Renal cortical epithelial cell (primary cell): ENCODE results near the gene TMEM243. TPM values are rescaled to one million over a fixed set of nuclear protein-coding genes. Genes with fewer than 3 reads are reported as not detected.
A peak's percentile ranks its signal among the peaks of the same experiment; 100 is the strongest.

Experiments used
- DNase-seq: peaks from one replicate; pipeline ENCODE4 v3.0.0-alpha.2; 2011; ENCODE audit warnings: low read depth
- total RNA-seq: library from RNA; depleted of rRNA; stranded (reverse); fragments of >200 nt; gene quantifications from 2 replicates; pipeline ENCODE4 v1.2.3, GENCODE V29; 2014

TMEM243 gene
- total RNA-seq, 1 donor from 2014 or later: 54.5 TPM

- no peak for DNase-seq
Observed at GRCh38 chr7:87156709-87157108, 62.8 kb downstream of the TMEM243 start.

DNA sequence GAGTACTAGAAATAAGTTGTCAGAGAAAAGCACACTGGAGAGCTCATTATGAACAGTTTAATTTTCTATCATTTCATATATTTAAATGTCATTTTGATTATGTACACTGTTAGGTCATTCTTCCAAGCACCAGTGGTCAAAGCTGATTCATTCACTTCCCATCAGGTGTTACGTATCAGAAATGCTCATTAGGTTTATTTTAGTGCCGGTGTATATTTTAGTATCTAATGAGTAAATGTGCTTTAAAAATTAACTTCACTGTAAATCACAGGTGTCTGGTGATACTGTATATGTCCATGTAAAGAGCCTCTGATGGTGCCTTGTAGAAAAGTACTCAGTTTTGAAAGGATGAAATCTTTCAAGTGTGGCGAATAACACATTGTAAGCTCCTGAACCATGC is 63.7 kb downstream of the TMEM243 start:
- peak; percentile 40 for DNase-seq

DNA sequence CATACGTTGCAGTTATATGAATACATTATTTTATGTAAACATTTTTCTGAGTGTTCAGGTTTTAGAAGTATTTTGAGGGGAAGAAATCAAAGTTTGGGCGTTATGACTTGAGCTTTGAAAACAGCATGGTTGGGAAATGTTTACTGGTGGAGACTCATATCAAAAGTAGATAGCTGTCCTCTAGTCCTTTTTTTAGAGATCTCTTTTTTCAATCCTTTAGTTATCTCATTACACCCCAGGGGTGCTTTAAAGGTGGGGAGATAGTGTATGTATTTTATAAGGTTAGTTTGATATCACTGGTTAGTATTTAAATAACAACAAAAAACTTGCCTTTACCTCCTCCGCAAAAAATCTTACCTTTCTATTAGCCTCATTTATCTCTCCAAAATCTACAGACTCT is 65.0 kb downstream of the TMEM243 start:
- DNase-seq: no peak

GRCh38 chr7:87154166-87154565 is 65.4 kb downstream of the TMEM243 start:
- DNase-seq: no peak

DNA sequence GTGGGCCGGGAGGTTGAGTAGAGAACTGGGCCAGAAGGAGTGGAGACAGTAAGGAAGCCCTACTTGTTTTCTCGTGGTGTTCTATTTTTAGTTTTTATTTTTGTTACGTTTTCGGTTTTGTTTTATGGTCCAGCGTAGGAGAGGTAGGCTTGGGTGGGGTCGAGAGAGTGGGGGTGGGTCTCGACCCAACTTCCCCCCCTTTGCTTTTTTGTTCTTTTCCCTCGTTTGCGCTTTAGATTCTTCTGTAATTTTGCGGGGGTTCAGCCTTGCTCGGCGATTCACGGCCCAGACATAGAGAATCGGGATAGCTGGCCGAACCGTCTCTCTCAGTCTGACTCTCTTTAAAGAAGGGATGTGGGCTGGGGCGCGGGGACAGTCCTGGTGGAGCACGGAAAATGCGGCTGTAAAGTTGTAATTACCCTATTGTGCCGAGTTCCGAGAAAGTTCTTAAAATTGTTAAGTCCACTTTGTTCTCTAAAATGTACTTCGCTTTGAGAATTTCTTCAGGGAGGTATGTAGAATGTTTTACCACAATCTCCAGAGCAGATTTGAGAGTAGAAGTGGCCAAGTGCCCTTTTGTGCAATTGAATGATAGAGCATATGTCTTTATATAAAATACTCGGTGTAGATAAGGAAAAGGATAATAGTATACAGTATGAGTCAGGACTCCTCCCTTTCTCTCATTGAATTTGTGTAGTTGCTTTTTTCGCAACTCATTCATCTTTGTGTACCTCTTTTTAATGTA is 66.5 kb downstream of the TMEM243 start:
- DNase-seq: peak; percentile 16

DNA sequence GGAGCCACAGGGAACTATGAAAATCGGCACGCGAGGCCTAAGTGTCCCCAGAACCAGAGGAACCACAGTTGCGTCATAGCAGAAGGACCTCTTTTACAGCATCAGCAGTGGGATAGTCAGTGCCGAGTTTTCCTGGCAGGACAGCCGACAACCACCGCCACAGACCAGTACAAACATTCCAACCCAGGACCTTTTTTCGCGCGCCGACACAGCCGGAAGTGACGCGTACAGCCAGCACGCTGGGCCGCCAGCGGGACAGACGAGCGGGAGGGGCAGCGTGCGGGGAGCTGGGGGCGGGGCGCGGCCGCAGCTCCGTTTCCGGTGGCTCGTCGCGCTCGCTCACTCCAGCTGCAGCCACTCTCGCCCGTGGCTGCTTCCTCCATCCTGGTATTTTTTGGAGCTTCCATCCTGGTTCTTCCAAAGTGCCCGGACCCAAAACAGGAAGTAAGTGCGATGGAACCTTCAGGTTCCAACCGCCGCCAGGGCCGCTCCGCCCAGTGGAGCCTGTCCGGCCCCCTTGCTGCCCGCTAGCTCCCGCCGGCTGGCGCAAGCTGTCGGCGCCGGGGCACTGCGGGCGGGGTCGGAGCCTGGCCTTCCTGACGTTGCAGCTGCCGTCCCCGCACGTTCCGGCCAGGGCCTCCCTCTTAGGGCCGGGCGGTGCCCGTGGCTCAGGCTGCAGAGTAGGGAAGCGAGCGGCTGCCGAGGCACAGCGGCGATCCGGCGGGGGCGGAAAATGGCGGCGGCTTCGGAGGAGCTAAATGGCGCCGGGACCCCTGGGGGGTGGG is 67.2 kb downstream of the TMEM243 start, which contains the start of gene DMTF1:
DMTF1 (plus strand) TSS at position 342 of the 785 bp plus-strand sequence. CDS start 12,489 bp downstream, outside the sequence.
- DNase-seq: peak; percentile 89

DNA sequence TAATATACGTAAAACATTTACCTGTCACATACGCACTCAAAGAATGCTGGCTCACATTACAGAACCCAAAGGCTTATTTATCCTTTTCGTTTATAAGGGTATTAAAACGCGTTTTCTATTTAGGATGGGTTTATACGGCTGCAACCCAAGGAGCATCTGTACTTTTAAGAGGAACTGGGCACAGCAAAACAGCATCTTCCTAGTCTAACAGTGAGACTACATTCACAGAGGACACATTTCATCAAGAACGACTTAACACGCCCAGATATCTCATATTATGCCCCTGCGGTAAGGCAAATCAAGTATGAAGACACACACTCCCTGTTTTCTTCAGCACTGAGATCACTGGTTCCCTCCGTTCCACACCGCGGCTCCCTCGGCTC is 67.8 kb downstream of the TMEM243 start:
- no peak for DNase-seq

GRCh38 chr7:87151002-87151728 is 68.4 kb downstream of the TMEM243 start:
- no peak for DNase-seq

GRCh38 chr7:87148332-87148955 is 71.1 kb downstream of the TMEM243 start:
- DNase-seq: peak; percentile 59

GRCh38 chr7:87147500-87147899 is 72.0 kb downstream of the TMEM243 start:
- DNase-seq: no peak

- no peak for DNase-seq
Observed at GRCh38 chr7:87146740-87147386, 72.7 kb downstream of the TMEM243 start.

Other genes with a start within 250 kb of the TMEM243 start
- gene ELAPOR2, start 160.1 kb downstream of the TMEM243 start, total RNA-seq: 3.6 and 7.4 TPM in 2 replicates
- 23.8 and 95.5 TPM in 2 replicates for gene DMTF1, start 67.3 kb downstream of the TMEM243 start, total RNA-seq
- gene CROT, start 125.9 kb upstream of the TMEM243 start, total RNA-seq: 17.0 and 34.1 TPM in 2 replicates